GM12865 (cell line): ENCODE data around the gene ANHX.

Source experiments
- DNase-seq: peaks from one replicate; pipeline ENCODE4 v3.0.0; 2010; ENCODE audit warnings: low read depth
- H3K4me3 ChIP-seq: 2 replicates; pipeline ENCODE4 v1.5.1; 2011; ENCODE audit warnings: mild to moderate bottlenecking, low read depth, low read length, control low read depth
- TF ChIP-seq, protein P1 (sequence below): IDR thresholded peaks from 2 replicates; pipeline ENCODE4 v1.5.1; 2011; ENCODE audit warnings: low read length, control low read depth, low read depth, inconsistent platforms; ENCODE audit not compliant: insufficient read depth; ENCODE audit errors: missing control alignments

The ANHX gene

GRCh38 chr12:133234971-133235370 is 706 bp downstream of the ANHX start:
- DNase-seq = no peak
- TF ChIP-seq, protein P1, sequence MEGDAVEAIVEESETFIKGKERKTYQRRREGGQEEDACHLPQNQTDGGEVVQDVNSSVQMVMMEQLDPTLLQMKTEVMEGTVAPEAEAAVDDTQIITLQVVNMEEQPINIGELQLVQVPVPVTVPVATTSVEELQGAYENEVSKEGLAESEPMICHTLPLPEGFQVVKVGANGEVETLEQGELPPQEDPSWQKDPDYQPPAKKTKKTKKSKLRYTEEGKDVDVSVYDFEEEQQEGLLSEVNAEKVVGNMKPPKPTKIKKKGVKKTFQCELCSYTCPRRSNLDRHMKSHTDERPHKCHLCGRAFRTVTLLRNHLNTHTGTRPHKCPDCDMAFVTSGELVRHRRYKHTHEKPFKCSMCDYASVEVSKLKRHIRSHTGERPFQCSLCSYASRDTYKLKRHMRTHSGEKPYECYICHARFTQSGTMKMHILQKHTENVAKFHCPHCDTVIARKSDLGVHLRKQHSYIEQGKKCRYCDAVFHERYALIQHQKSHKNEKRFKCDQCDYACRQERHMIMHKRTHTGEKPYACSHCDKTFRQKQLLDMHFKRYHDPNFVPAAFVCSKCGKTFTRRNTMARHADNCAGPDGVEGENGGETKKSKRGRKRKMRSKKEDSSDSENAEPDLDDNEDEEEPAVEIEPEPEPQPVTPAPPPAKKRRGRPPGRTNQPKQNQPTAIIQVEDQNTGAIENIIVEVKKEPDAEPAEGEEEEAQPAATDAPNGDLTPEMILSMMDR = no peak
- no peak overlapping the region for H3K4me3 ChIP-seq

GRCh38 chr12:133233993-133234564 is 1.6 kb downstream of the ANHX start:
- no peak overlapping the region for H3K4me3 ChIP-seq
- TF ChIP-seq, protein P1 = no peak
- DNase-seq = no peak

DNA sequence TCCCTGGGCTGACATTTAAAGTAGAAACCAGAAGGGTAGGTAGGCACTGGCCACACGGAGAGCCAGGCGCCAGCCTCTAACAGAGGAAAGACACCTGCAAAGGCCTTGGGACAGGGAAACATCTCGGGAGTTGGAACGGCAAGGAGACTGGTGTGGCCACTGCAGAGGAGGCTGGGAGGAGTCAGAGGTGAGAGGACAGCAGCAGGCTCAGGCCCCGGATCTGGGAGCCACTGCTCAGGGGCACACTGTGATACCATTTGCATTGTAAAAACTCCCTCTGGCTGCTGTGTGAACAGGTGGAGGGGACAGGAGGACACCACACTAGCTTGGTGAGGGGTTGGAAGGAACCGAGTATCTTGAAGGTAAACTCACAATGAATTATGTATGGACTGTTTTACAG is 2.7 kb downstream of the ANHX start:
- DNase-seq = no peak
- H3K4me3 ChIP-seq = no peak overlapping the region
- TF ChIP-seq, protein P1 = no peak

DNA sequence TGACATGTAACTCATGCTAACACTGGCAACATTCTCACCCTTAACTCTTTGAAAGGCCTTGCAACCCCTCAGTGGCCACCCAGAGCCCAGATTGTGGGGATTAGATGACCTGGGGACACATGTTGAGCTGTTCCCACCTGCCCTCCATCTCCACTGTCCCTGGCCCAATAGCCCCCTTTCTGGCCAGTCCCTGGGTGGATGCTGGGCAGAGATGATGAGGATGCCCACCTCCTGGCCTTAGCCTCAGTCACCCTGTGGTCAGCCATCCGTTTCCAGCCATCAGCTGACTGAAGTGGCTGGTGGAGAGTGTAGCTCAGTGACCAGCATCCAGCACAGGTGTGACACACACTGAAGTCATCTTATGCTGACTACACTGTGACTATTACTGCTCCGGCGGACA is 4.7 kb downstream of the ANHX start:
- TF ChIP-seq, protein P1 = no peak
- H3K4me3 ChIP-seq = no peak overlapping the region
- no peak for DNase-seq

GRCh38 chr12:133227281-133227852 is 8.3 kb downstream of the ANHX start:
- no peak overlapping the region for H3K4me3 ChIP-seq
- TF ChIP-seq, protein P1 = no peak
- DNase-seq = no peak

DNA sequence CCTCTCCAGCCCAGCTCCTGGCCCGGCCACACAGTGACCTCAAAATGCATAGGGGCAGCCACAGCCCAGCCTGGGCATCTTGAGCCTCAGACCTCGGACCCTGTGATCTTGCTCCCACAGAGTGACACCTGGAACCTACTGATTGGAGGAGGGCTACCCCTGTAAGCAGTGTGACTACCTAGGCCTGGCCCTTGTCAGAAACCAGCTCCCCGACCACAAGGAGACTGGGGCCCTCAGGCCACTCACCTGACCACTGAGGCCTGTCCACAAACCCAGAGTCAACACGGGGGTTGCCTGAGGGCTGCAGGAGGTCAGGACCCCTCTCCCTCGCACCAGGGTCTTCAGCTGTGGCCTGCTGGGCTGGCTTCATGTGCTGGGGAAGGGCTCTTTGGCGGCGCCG is 9.0 kb downstream of the ANHX start:
- DNase-seq = no peak
- no peak overlapping the region for H3K4me3 ChIP-seq
- TF ChIP-seq, protein P1 = no peak

- DNase-seq = no peak
- TF ChIP-seq, protein P1 = no peak
- H3K4me3 ChIP-seq = no peak overlapping the region
Measured at GRCh38 chr12:133225527-133225926, 10.2 kb downstream of the ANHX start.
